CD4-positive, alpha-beta memory T cell (primary cell): ENCODE data around the gene DLGAP1. TPM values are rescaled to one million over a fixed set of nuclear protein-coding genes. Genes with fewer than 3 reads are reported as not detected.

Experiments used
- CTCF ChIA-PET: fragments of 350-600 bp; sonication (Branson Sonifier 250); formaldehyde crosslinking; loops from one replicate; lab custom pipeline; 2021; ENCODE audit warnings: inconsistent platforms; ENCODE audit not compliant: partially characterized antibody; lab: Charles Lee
- POLR2A ChIA-PET: fragments of 350-600 bp; sonication (Branson Sonifier 250); formaldehyde crosslinking; loops from one replicate; lab custom pipeline; 2021; ENCODE audit not compliant: partially characterized antibody; lab: Charles Lee
- DNase-seq, 5 donors: peaks; one replicate each; pipeline versions ENCODE4 v3.0.0 to v3.0.0-alpha.2; 2020 to 2022; ENCODE audit warnings: mixed read lengths in 1 of 5
- H3K27ac ChIP-seq: one replicate; pipeline ENCODE4 v1.7.0; 2013; ENCODE audit warnings: low read depth, low read length
- H3K27me3 ChIP-seq: 2 replicates; pipeline ENCODE4 v1.7.0; 2013; ENCODE audit warnings: mild to moderate bottlenecking, low read length, moderate library complexity; ENCODE audit not compliant: insufficient read depth
- H3K36me3 ChIP-seq: 2 replicates; pipeline ENCODE4 v1.7.0; 2013; ENCODE audit warnings: mild to moderate bottlenecking, low read length, moderate library complexity; ENCODE audit not compliant: insufficient read depth
- H3K4me1 ChIP-seq: 2 replicates; pipeline ENCODE4 v1.7.0; 2013; ENCODE audit warnings: mild to moderate bottlenecking, low read length, moderate library complexity; ENCODE audit not compliant: insufficient read depth
- H3K4me3 ChIP-seq, 2 donors: one replicate each; pipeline ENCODE4 v1.7.0; 2013; ENCODE audit warnings: low read length in 2 of 2, mild to moderate bottlenecking in 1 of 2
- H3K9me3 ChIP-seq, 2 donors: one replicate each; pipeline ENCODE4 v1.7.0; 2013; ENCODE audit warnings: low read length in 2 of 2, control low read depth in 1 of 2; ENCODE audit not compliant: control insufficient read depth in 1 of 2
- H3K27ac Mint-ChIP-seq, 7 donors: one replicate each; pipeline ENCODE4 v1.8.0; 2020 to 2021; ENCODE audit warnings: mixed read lengths in 7 of 7, mild to moderate bottlenecking in 6 of 7, inconsistent platforms in 3 of 7, moderate library complexity in 3 of 7
- H3K27me3 Mint-ChIP-seq, 2 donors: one replicate each; pipeline ENCODE4 v1.8.0; 2020 to 2021; ENCODE audit warnings: mixed read lengths in 2 of 2
- H3K36me3 Mint-ChIP-seq, 2 donors: one replicate each; pipeline ENCODE4 v1.8.0; 2020 to 2021; ENCODE audit warnings: mixed read lengths in 2 of 2, inconsistent platforms in 1 of 2, mild to moderate bottlenecking in 1 of 2
- H3K4me1 Mint-ChIP-seq, 4 donors: one replicate each; pipeline ENCODE4 v1.8.0; 2020 to 2021; ENCODE audit warnings: mixed read lengths in 4 of 4, mild to moderate bottlenecking in 1 of 4
- H3K4me3 Mint-ChIP-seq, 8 donors: one replicate each; pipeline ENCODE4 v1.8.0; 2020 to 2021; ENCODE audit warnings: mixed read lengths in 8 of 8, mild to moderate bottlenecking in 7 of 8, moderate library complexity in 6 of 8, inconsistent platforms in 3 of 8
- H3K9me3 Mint-ChIP-seq, 8 donors: one replicate each; pipeline ENCODE4 v1.8.0; 2020 to 2021; ENCODE audit warnings: mixed read lengths in 8 of 8, mild to moderate bottlenecking in 5 of 8, inconsistent platforms in 3 of 8, moderate library complexity in 1 of 8
- intact Hi-C: fragments of 100-400 bp; cut with micrococcal nuclease; formaldehyde crosslinking; loops from one replicate; pipeline ENCODE4 v1.15.1; 2023
- polyA plus RNA-seq, 2 donors: library from polyadenylated mRNA; unstranded; fragments of 300-500 nt; fragmentation: Illumina TruSeq; gene quantifications; one replicate each; pipeline ENCODE4 v1.2.3, GENCODE V29; 2021
- total RNA-seq, 2 experiments: library from RNA; stranded (reverse); gene quantifications; one replicate each; pipeline ENCODE4 v1.2.3, GENCODE V29; 2021

Gene DLGAP1
- total and polyA plus RNA-seq, 4 experiments from 2014 or later = 0.17 to 0.71 (median 0.45) TPM

DNA sequence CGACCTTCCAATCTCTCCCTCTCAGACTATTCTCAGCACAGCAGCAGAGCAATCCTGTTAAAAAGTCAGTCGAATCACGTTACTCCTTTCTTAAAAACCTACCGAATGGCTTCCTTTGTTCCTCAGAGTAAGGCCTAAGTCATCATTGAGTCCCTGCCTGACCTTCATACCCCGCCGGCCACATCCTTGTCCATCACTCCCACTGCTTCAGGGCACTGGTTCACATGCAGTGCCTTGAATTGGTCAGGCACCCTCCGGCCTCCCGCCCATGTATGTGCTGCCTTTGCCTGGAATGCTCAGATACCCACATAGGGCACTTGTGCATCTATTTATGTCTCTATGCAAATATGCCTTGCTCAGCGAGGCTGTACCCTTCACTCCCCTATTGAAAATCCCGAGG, 206.4 kb downstream of the DLGAP1 start:
- no peak overlapping the region for H3K4me3 Mint-ChIP-seq
- H3K27ac ChIP-seq = no peak overlapping the region
- H3K4me1 Mint-ChIP-seq = no peaks in the 10 kb centered on the region
- H3K27me3 ChIP-seq = no peaks in the 10 kb centered on the region
- H3K36me3 Mint-ChIP-seq = no peaks in the 10 kb centered on the region
- H3K27me3 Mint-ChIP-seq = no peaks in the 10 kb centered on the region
- ChIA-PET POLR2A (no interaction called here), CTCF (no interaction called here)
- H3K9me3 Mint-ChIP-seq = peaks cover 0 to 13% (median 6%) of the 10 kb centered on the region in 8 donors
- H3K36me3 ChIP-seq = no peaks in the 10 kb centered on the region
- no peak overlapping the region for H3K4me3 ChIP-seq
- no peaks in the 10 kb centered on the region for H3K9me3 ChIP-seq
- no peaks in the 10 kb centered on the region for H3K4me1 ChIP-seq
- no peak for DNase-seq
- H3K27ac Mint-ChIP-seq = no peak overlapping the region
- intact Hi-C loops = no loop called here

DNA sequence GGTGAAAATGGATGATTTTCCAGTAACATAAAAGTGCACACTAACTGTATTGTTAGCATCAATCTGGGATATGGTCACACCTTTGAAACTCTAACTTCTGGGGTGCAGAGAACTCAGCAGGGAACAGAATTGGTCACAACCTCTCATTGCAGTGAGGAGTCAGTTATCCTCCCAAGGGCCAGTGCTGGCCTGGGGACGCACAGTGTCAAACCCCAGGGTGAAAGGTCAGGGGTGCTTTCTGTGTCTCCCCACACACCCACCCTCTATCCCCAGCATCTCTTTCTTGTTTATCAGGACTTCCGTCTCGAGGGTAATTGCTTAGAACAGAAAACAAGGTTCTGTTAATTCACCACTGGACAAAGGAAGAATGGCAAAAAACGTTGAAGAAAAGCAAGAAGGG, 208.7 kb downstream of the DLGAP1 start:
- no peak for DNase-seq
- Mint-ChIP-seq H3K27me3 (no peaks in the 10 kb centered on the region), H3K4me1 (no peaks in the 10 kb centered on the region), H3K4me3 (no peak overlapping the region), H3K27ac (no peak overlapping the region), H3K9me3 (peaks cover 0 to 13% (median 7%) of the 10 kb centered on the region in 8 donors), H3K36me3 (no peaks in the 10 kb centered on the region)
- no peaks in the 10 kb centered on the region for H3K36me3 ChIP-seq
- intact Hi-C loops = no loop called here
- H3K4me3 ChIP-seq = no peak overlapping the region
- no peaks in the 10 kb centered on the region for H3K4me1 ChIP-seq
- H3K27me3 ChIP-seq = no peaks in the 10 kb centered on the region
- no peaks in the 10 kb centered on the region for H3K9me3 ChIP-seq
- CTCF ChIA-PET = no interaction called here
- H3K27ac ChIP-seq = no peak overlapping the region
- POLR2A ChIA-PET = no interaction called here

DNA sequence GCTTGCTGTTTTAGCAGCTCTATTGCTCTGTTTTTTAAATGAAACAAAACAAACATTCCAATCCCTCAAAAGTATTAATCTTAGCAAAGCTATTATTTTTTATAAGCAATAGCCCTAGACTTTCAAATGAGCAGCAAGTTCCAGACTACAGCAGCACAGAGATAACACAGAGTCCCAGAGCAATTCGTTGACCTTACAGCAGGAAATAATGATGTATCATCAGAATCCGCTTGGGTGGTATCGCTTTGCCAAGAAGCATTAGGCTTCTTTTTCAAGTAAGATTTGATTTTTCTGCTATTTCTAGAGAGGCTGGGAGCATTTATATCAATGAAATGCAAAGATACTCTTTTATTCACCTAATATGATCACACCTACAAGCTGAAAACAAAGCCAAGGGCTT, 209.7 kb downstream of the DLGAP1 start:
- intact Hi-C loops = no loop called here

DNA sequence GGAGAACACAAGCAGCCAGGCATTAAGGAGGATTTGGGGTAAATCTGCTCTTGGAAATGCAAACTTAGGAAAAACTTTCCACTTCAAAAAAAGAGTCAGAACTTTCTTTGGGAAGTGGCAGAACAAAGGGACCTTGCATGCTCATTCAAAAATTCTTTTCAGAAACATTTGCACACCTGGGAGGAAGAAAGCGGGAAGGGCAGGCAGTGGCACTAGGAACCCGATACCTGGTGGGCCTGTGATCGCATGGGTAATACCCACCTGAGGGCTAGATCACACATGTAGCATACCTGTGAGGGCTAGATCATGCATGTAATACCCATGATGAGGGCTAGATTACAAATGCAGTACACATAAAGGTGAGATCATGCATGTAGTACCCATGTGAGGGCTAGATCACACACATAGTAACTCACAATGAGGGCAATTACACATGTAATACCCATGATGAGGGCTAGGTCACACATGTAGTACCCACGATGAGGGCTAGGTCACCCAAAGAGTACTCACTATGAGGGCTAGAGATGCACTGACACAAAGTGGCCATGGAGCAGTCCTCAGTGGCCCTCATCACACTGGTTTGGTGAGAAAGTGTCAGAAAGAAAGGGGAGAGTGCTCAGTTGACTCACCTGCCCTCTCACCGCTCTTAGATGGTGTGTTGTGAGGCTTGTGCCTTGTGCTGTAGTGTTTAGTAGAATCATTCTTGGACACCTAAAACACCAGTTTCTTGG, 212.5 kb downstream of the DLGAP1 start:
- intact Hi-C loops = no loop called here
- no peaks in the 10 kb centered on the region for H3K4me1 Mint-ChIP-seq
- CTCF ChIA-PET = no interaction called here

More for the DNA sequence above, 209.7 kb downstream of the DLGAP1 start:
- Histone ChIP-seq H3K36me3 (no peaks in the 10 kb centered on the region), H3K9me3 (no peaks in the 10 kb centered on the region), H3K4me3 (no peak overlapping the region), H3K27ac (no peak overlapping the region), H3K4me1 (no peaks in the 10 kb centered on the region), H3K27me3 (no peaks in the 10 kb centered on the region)
- DNase-seq = no peak
- no peaks in the 10 kb centered on the region for H3K4me1 Mint-ChIP-seq
- H3K36me3 Mint-ChIP-seq = no peaks in the 10 kb centered on the region
- H3K27ac Mint-ChIP-seq = no peak overlapping the region
- ChIA-PET POLR2A (no interaction called here), CTCF (no interaction called here)
- H3K9me3 Mint-ChIP-seq = peaks cover 0 to 13% (median 7%) of the 10 kb centered on the region in 8 donors
- no peak overlapping the region for H3K4me3 Mint-ChIP-seq
- no peaks in the 10 kb centered on the region for H3K27me3 Mint-ChIP-seq

DNA sequence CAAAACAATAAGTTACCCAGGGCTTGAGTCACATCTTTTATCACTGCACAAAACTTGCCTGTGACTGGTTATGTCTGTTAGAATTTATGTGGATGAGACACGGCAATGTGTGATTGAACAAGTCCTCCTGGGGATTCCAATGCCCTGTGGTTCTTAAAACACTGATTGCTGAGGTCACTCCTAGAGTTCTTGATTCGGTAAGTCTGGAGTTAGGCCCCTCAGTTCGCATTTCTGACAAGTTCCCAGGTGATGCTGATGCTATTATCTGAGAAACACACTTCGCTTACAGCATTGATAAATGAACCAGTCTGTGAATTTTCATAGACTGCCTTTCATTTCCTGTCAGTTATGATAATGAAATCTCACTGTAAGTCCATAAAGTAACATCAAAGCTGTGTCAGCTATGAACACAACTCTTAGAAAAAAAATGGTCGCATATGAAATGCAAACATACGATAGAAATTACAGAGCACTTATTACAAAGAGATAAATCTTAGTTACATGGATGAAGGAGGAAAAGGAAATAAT, 214.0 kb downstream of the DLGAP1 start:
- Histone ChIP-seq H3K27ac (no peak overlapping the region), H3K4me3 (no peak overlapping the region), H3K27me3 (no peaks in the 10 kb centered on the region), H3K36me3 (no peaks in the 10 kb centered on the region), H3K9me3 (no peaks in the 10 kb centered on the region), H3K4me1 (no peaks in the 10 kb centered on the region)
- no peaks in the 10 kb centered on the region for H3K36me3 Mint-ChIP-seq
- intact Hi-C loops = no loop called here
- no peak overlapping the region for H3K27ac Mint-ChIP-seq
- DNase-seq = no peak
- peaks cover 2 to 6% (median 3%) of the 10 kb centered on the region in 8 donors for H3K9me3 Mint-ChIP-seq
- CTCF ChIA-PET = no interaction called here
- no peaks in the 10 kb centered on the region for H3K27me3 Mint-ChIP-seq
- no peaks in the 10 kb centered on the region for H3K4me1 Mint-ChIP-seq
- no peak overlapping the region for H3K4me3 Mint-ChIP-seq
- POLR2A ChIA-PET = no interaction called here

More for the DNA sequence above, 212.5 kb downstream of the DLGAP1 start:
- Mint-ChIP-seq H3K27me3 (no peaks in the 10 kb centered on the region), H3K36me3 (no peaks in the 10 kb centered on the region), H3K27ac (no peak overlapping the region), H3K9me3 (peaks cover 2 to 7% (median 4%) of the 10 kb centered on the region in 8 donors), H3K4me3 (no peak overlapping the region)
- H3K27me3 ChIP-seq = no peaks in the 10 kb centered on the region
- no peaks in the 10 kb centered on the region for H3K9me3 ChIP-seq
- no peaks in the 10 kb centered on the region for H3K36me3 ChIP-seq
- peak in 1 of 5 donors; percentile 24 for DNase-seq
- no peaks in the 10 kb centered on the region for H3K4me1 ChIP-seq
- H3K4me3 ChIP-seq = no peak overlapping the region
- no peak overlapping the region for H3K27ac ChIP-seq
- POLR2A ChIA-PET = no interaction called here

DNA sequence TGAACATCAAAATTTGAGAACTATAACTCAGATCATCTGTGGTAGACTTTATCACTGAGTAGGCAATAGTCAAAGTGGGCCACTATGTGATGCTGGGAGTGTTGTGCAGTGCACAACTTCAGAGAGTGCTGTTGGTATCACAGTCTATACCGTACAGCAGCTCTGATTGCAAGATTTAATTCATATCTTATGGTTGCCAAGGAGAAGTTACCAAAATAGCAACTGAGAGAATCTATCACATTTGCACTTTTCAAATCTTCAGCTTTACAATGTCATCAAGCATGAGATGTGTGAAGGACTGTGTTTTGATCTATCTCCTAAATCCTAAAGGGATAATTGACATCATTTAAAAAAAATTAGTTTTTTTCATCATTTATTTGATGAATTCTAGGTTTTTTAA, 216.1 kb downstream of the DLGAP1 start:
- H3K27ac Mint-ChIP-seq = no peak overlapping the region
- H3K36me3 Mint-ChIP-seq = no peaks in the 10 kb centered on the region
- peaks cover 0 to 6% (median 2%) of the 10 kb centered on the region in 8 donors for H3K9me3 Mint-ChIP-seq
- Histone ChIP-seq H3K36me3 (no peaks in the 10 kb centered on the region), H3K4me1 (no peaks in the 10 kb centered on the region), H3K4me3 (no peak overlapping the region), H3K27ac (no peak overlapping the region), H3K27me3 (no peaks in the 10 kb centered on the region), H3K9me3 (no peaks in the 10 kb centered on the region)
- no peak for DNase-seq
- no peaks in the 10 kb centered on the region for H3K27me3 Mint-ChIP-seq
- ChIA-PET CTCF (no interaction called here), POLR2A (no interaction called here)
- intact Hi-C loops = no loop called here
- no peak overlapping the region for H3K4me3 Mint-ChIP-seq
- H3K4me1 Mint-ChIP-seq = no peaks in the 10 kb centered on the region

DNA sequence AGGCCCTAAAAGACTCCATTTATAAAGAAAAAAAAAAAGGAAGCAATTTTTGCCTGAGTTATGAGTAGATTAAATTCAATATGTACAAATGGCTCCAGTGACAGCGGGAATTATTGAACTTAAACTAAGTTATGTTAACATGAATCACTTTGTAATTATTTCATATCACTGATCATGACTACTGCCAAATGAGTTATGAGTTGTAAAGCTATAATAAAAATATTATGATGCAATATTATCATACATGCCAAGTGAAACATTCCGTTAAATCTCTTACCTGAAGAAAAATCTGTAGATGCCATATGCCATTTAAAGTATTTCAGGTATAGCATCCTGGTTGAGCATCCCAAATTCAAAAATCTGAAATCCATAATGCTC, 217.5 kb downstream of the DLGAP1 start:
- Histone ChIP-seq H3K4me3 (no peak overlapping the region), H3K27ac (no peak overlapping the region), H3K4me1 (no peaks in the 10 kb centered on the region), H3K27me3 (no peaks in the 10 kb centered on the region), H3K9me3 (no peaks in the 10 kb centered on the region), H3K36me3 (no peaks in the 10 kb centered on the region)
- Mint-ChIP-seq H3K4me1 (no peaks in the 10 kb centered on the region), H3K36me3 (no peaks in the 10 kb centered on the region), H3K27me3 (no peaks in the 10 kb centered on the region), H3K4me3 (no peak overlapping the region), H3K27ac (peak overlapping the region in 1 of 7 donors; percentile 61), H3K9me3 (peaks cover 0 to 6% (median 2%) of the 10 kb centered on the region in 8 donors)
- ChIA-PET CTCF (no interaction called here), POLR2A (no interaction called here)
- intact Hi-C loops = no loop called here
- DNase-seq = no peak
